Thoracic aorta (tissue), 2 donors: ENCODE results near the gene C20orf202. TPM values are rescaled to one million over a fixed set of nuclear protein-coding genes. Genes with fewer than 3 reads are reported as not detected.

Source experiments
- ATAC-seq: fragments of 150-250 bp; one replicate; pipeline ENCODE4 v1.8.0; 2017; ENCODE audit warnings: low read depth; ENCODE audit not compliant: insufficient number of reproducible peaks, low FRiP score
- DNase-seq: peaks from one replicate; pipeline ENCODE4 v3.0.0-alpha.2; 2020; ENCODE audit warnings: low spot score
- H3K27ac ChIP-seq, 2 donors: fragments of 200-600 bp; sonication (generic); 1 replicate in 1 of 2; 2 replicates in 1 of 2; pipeline ENCODE4 v1.5.1; 2016; ENCODE audit warnings: mild to moderate bottlenecking in 2 of 2, moderate library complexity in 2 of 2
- H3K27me3 ChIP-seq: fragments of 200-600 bp; sonication (generic); replicated peaks from 2 replicates; pipeline ENCODE4 v1.6.0; 2016; ENCODE audit warnings: mild to moderate bottlenecking; ENCODE audit not compliant: insufficient read depth
- H3K36me3 ChIP-seq: fragments of 200-600 bp; sonication (generic); one replicate; pipeline ENCODE4 v1.5.1; 2016
- H3K4me1 ChIP-seq, 2 donors: fragments of 200-600 bp; sonication (generic); 1 replicate in 1 of 2; 2 replicates in 1 of 2; pipeline versions ENCODE4 v1.5.1 to v1.6.0; 2016; ENCODE audit warnings: low read depth in 2 of 2, mild to moderate bottlenecking in 1 of 2; ENCODE audit not compliant: control insufficient read depth in 1 of 2
- H3K4me3 ChIP-seq: fragments of 200-600 bp; sonication (generic); 2 replicates; pipeline ENCODE4 v1.5.1; 2016; ENCODE audit warnings: mild to moderate bottlenecking
- H3K9me3 ChIP-seq: fragments of 200-600 bp; sonication (generic); 2 replicates; pipeline ENCODE4 v1.5.1; 2016
- CTCF ChIP-seq: fragments of 200-600 bp; sonication (generic); IDR thresholded peaks from one replicate; pipeline ENCODE4 v1.5.1; 2019; ENCODE audit warnings: antibody characterized with exemption
- total RNA-seq, 2 donors: library from RNA; depleted of rRNA; stranded (reverse); fragments of >200 nt; gene quantifications; one replicate each; pipeline versions ENCODE4 v1.1.0 to v1.2.3, GENCODE V29; 2016

C20orf202 gene
- total RNA-seq, 2 donors from 2014 or later: 1.7 TPM; not detected in 1

GRCh38 chr20:1190847-1191246, 12.4 kb upstream of the C20orf202 start:
- no peaks in the 10 kb centered on the region for H3K4me1 ChIP-seq
- no peaks in the 10 kb centered on the region for H3K9me3 ChIP-seq
- no peak overlapping the region for H3K27ac ChIP-seq
- no peak overlapping the region for H3K4me3 ChIP-seq
- ATAC-seq (no peak), DNase-seq (no peak)
- no peaks in the 10 kb centered on the region for H3K36me3 ChIP-seq
- no peak for TF ChIP-seq CTCF
- H3K27me3 ChIP-seq: no peaks in the 10 kb centered on the region

- no peak for TF ChIP-seq CTCF
- Histone ChIP-seq H3K4me3 (no peak overlapping the region), H3K27ac (no peak overlapping the region)
These were observed 12.0 kb upstream of the C20orf202 start for GRCh38 chr20:1191299-1191698.

GRCh38 chr20:1195226-1195625, 8.0 kb upstream of the C20orf202 start:
- H3K27ac ChIP-seq: no peak overlapping the region
- no peak overlapping the region for H3K4me3 ChIP-seq
- H3K9me3 ChIP-seq: no peaks in the 10 kb centered on the region
- H3K36me3 ChIP-seq: no peaks in the 10 kb centered on the region
- H3K27me3 ChIP-seq: no peaks in the 10 kb centered on the region
- no peak for DNase-seq
- TF ChIP-seq CTCF: no peak
- no peaks in the 10 kb centered on the region for H3K4me1 ChIP-seq
- ATAC-seq: no peak

More at GRCh38 chr20:1191299-1191698, 12.0 kb upstream of the C20orf202 start:
- DNase-seq: no peak
- no peaks in the 10 kb centered on the region for H3K4me1 ChIP-seq
- no peaks in the 10 kb centered on the region for H3K9me3 ChIP-seq
- no peaks in the 10 kb centered on the region for H3K36me3 ChIP-seq
- H3K27me3 ChIP-seq: no peaks in the 10 kb centered on the region
- no peak for ATAC-seq

- no peak for TF ChIP-seq CTCF
- ATAC-seq: no peak
These were observed 6.6 kb upstream of the C20orf202 start for GRCh38 chr20:1196634-1197033.

GRCh38 chr20:1197801-1198200, 5.5 kb upstream of the C20orf202 start:
- Histone ChIP-seq H3K36me3 (no peaks in the 10 kb centered on the region), H3K27me3 (no peaks in the 10 kb centered on the region), H3K4me1 (no peaks in the 10 kb centered on the region), H3K4me3 (no peak overlapping the region), H3K27ac (no peak overlapping the region), H3K9me3 (no peaks in the 10 kb centered on the region)
- no peak for ATAC-seq
- no peak for TF ChIP-seq CTCF
- DNase-seq: no peak

More at GRCh38 chr20:1196634-1197033, 6.6 kb upstream of the C20orf202 start:
- Histone ChIP-seq H3K4me1 (no peaks in the 10 kb centered on the region), H3K9me3 (no peaks in the 10 kb centered on the region), H3K36me3 (no peaks in the 10 kb centered on the region), H3K27me3 (no peaks in the 10 kb centered on the region), H3K27ac (no peak overlapping the region), H3K4me3 (no peak overlapping the region)
- DNase-seq: no peak
